Measurements from ENCODE around the gene NID2. TPM values are rescaled to one million over a fixed set of nuclear protein-coding genes. Genes with fewer than 3 reads are reported as not detected.

Gene NID2
- total and polyA plus RNA-seq, 10 of the 15 experiments (the other 5 are each of a cell fraction or from before 2014, with no cell fraction given) = 0.04 to 0.49 (median 0.23) TPM; not detected in 3

GRCh38 chr14:52018970-52019369, 49.9 kb downstream of the NID2 start:
- in situ Hi-C loops (cut with MboI) (no loop called here), intact Hi-C loops (cut with micrococcal nuclease; ENCODE audit: unreplicated experiment) (no loop called here)
- H3K4me2 ChIP-seq (ENCODE audit: control insufficient read depth, insufficient read depth) = no peak overlapping the region
- FAIRE-seq = no peak
- SMC1A ChIA-PET (ENCODE audit: uncharacterized antibody, unreplicated experiment) = interaction anchor here (0.9 kb wide), 1 partner anchor 23 kb away, joined by 3 read pairs; no protein-coding TSS in a partner anchor
- 82% methylated on average over 8 of the region's 8 CpGs for WGBS (ENCODE audit: insufficient coverage, insufficient replicate concordance, low lambda C conversion rate, missing lambda C conversion rate)
- H3K9me3 ChIP-seq (replicated peaks; ENCODE audit: control insufficient read depth, insufficient read depth, low read length) = no peaks in the 10 kb centered on the region
- no peak overlapping the region for H3K4me3 ChIP-seq
- H3K27ac ChIP-seq (ENCODE audit: control insufficient read depth, insufficient read depth) = no peak overlapping the region
- DNase-seq (ENCODE audit: low read depth, low spot score) = no peak
- H3K27me3 ChIP-seq (replicated peaks in 1 of 2; ENCODE audit: control insufficient read depth in 2 of 2, insufficient read depth in 2 of 2, low read length in 1 of 2) = no peaks in the 10 kb centered on the region
- TF ChIP-seq, protein P1, sequence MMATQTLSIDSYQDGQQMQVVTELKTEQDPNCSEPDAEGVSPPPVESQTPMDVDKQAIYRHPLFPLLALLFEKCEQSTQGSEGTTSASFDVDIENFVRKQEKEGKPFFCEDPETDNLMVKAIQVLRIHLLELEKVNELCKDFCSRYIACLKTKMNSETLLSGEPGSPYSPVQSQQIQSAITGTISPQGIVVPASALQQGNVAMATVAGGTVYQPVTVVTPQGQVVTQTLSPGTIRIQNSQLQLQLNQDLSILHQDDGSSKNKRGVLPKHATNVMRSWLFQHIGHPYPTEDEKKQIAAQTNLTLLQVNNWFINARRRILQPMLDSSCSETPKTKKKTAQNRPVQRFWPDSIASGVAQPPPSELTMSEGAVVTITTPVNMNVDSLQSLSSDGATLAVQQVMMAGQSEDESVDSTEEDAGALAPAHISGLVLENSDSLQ (IDR thresholded peaks at IDR 0.05) = no peak
- no peak for TF ChIP-seq IKZF1 (conservative IDR thresholded peaks at IDR 0.05)
- no peak for TF ChIP-seq NR2C2 (IDR thresholded peaks at IDR 0.05; ENCODE audit: borderline replicate concordance, control insufficient read depth, insufficient read length, low read depth)
- TF ChIP-seq POLR2AphosphoS5 (IDR thresholded peaks at IDR 0.05; ENCODE audit: low read length) = no peak
- TF ChIP-seq MEF2B (IDR thresholded peaks at IDR 0.05; ENCODE audit: partially characterized antibody, poor library complexity, severe bottlenecking) = no peak
- no peak for TF ChIP-seq SP1 (IDR thresholded peaks at IDR 0.05; ENCODE audit: low read depth, low read length)
- TF ChIP-seq BRCA1 (IDR thresholded peaks at IDR 0.05; ENCODE audit: low read depth, low read length) = no peak
- TF ChIP-seq TCF7 (IDR thresholded peaks at IDR 0.05; ENCODE audit: borderline replicate concordance) = no peak
- TF ChIP-seq POLR2A (IDR thresholded peaks at IDR 0.05; ENCODE audit: low read depth, low read length) = no peak
- no peak for TF ChIP-seq STAT1 (conservative IDR thresholded peaks at IDR 0.05)
- TF ChIP-seq CBX3 (IDR thresholded peaks at IDR 0.05; ENCODE audit: borderline replicate concordance, low read depth) = no peak
- TF ChIP-seq HSF1 (IDR thresholded peaks at IDR 0.05; ENCODE audit: low read depth, low read length) = no peak
- TF ChIP-seq, protein P2, sequence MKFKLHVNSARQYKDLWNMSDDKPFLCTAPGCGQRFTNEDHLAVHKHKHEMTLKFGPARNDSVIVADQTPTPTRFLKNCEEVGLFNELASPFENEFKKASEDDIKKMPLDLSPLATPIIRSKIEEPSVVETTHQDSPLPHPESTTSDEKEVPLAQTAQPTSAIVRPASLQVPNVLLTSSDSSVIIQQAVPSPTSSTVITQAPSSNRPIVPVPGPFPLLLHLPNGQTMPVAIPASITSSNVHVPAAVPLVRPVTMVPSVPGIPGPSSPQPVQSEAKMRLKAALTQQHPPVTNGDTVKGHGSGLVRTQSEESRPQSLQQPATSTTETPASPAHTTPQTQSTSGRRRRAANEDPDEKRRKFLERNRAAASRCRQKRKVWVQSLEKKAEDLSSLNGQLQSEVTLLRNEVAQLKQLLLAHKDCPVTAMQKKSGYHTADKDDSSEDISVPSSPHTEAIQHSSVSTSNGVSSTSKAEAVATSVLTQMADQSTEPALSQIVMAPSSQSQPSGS (IDR thresholded peaks at IDR 0.05; ENCODE audit: low read length) = no peak
- no peak for TF ChIP-seq RUNX3 (IDR thresholded peaks at IDR 0.05; ENCODE audit: low read length)
- TF ChIP-seq CREM (IDR thresholded peaks at IDR 0.05; ENCODE audit: low read depth) = no peak
- TF ChIP-seq, protein P3, sequence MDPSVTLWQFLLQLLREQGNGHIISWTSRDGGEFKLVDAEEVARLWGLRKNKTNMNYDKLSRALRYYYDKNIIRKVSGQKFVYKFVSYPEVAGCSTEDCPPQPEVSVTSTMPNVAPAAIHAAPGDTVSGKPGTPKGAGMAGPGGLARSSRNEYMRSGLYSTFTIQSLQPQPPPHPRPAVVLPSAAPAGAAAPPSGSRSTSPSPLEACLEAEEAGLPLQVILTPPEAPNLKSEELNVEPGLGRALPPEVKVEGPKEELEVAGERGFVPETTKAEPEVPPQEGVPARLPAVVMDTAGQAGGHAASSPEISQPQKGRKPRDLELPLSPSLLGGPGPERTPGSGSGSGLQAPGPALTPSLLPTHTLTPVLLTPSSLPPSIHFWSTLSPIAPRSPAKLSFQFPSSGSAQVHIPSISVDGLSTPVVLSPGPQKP (IDR thresholded peaks at IDR 0.05; ENCODE audit: low read depth, low read length) = no peak
- no peak for TF ChIP-seq ZSCAN29 (IDR thresholded peaks at IDR 0.05)
- no peak for TF ChIP-seq NFYB (IDR thresholded peaks at IDR 0.05; ENCODE audit: insufficient read depth, low read depth, low read length)
- peaks cover 12% of the 10 kb centered on the region for H3K4me1 ChIP-seq (ENCODE audit: control insufficient read depth, insufficient read depth, low read length)
- no peaks in the 10 kb centered on the region for H4K20me1 ChIP-seq (ENCODE audit: control insufficient read depth, insufficient read depth)
- BruUV-seq (replicated peaks) = no TSS peak
- H3K79me2 ChIP-seq (ENCODE audit: control insufficient read depth, insufficient read depth, low read length) = no peaks in the 10 kb centered on the region
- RAD21 ChIA-PET (ENCODE audit: unreplicated experiment) = no interaction called here
- POLR2A ChIA-PET = no interaction called here
- H3K9ac ChIP-seq (ENCODE audit: control insufficient read depth, insufficient read depth, low read length) = no peak overlapping the region
- H3K36me3 ChIP-seq (ENCODE audit: control insufficient read depth in 2 of 2, insufficient read depth in 2 of 2, low read length in 1 of 2) = no peaks in the 10 kb centered on the region
- H2AFZ ChIP-seq (ENCODE audit: control insufficient read depth, low read depth, low read length) = no peak overlapping the region
- no peak for ATAC-seq
- CTCF ChIA-PET = interaction anchor here (1.3 to 1.4 kb wide), 2 partner anchors 10 to 24 kb away, joined by 3 read pairs; no protein-coding TSS in a partner anchor

All from GM12878 (cell line).